ENCODE results near the gene CACNA1I. TPM values are rescaled to one million over a fixed set of nuclear protein-coding genes. Genes with fewer than 3 reads are reported as not detected.

CACNA1I gene
- total and polyA plus RNA-seq, 2 of the 8 experiments (the other 6 are each of a cell fraction or from before 2014, with no cell fraction given) = 0.77 to 1.2 TPM

DNA sequence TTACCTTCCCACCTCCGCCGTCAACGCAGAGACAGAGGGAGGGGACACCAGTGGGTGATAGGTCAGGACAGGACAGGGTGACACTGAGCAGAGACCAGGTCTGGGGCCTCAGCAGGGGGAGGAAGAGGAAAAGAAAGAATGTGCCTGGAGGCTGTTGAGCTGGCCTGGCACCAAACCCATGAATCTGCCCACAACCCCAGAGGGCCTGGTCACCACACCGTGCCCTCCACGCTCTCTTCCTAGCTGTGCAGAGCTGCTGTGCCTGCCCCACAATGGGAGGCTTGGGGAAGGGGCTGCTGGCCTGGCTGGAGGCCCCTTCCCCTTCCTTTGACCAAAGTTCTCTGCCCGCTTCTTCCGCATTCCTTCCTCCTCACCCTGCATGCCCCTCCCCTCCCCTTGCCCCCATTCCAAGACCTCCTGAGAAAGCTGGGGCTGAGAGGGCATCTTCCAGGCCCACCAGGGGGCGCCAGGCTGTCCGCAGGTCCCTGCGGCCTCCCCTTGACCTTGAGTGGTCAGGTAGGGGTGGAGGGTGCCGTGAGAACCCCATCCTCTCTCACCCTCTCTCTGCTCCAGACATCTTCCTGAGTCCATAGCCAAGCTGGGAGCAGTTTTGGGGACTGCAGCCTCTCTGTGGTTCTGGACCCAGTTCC is 11.0 kb upstream of the CACNA1I start:
- H3K18ac ChIP-seq (ENCODE audit: extremely low read depth, low read length) = no peak overlapping the region; the same call in 1 of the 2 replicates
- H3K23me2 ChIP-seq (ENCODE audit: low read depth, low read length) = peaks cover 10% of the 10 kb centered on the region; the same call in 1 of the 2 replicates
- H3K23ac ChIP-seq (ENCODE audit: insufficient read length) = no peak overlapping the region
- no peak overlapping the region for H2AK5ac ChIP-seq (ENCODE audit: low read depth, low read length)
- H3K14ac ChIP-seq (ENCODE audit: insufficient read length) = no peak overlapping the region
- H3K4me1 ChIP-seq (replicated peaks in 1 of 4; ENCODE audit: control insufficient read depth in 3 of 4, insufficient read depth in 4 of 4, low read length in 3 of 4) = peaks cover 4 to 21% (median 6%) of the 10 kb centered on the region in 4 experiments; a peak in 6 of 7 replicates
- ChIA-PET CTCF (ENCODE audit: partially characterized antibody) (interaction anchor here (0.7 to 5.3 kb wide), 33 partner anchors 9 to 465 kb away, joined by 3 to 47 read pairs (median 4); partner anchors contain the start of gene CACNA1I), POLR2A (ENCODE audit: partially characterized antibody) (interaction anchor here (1.0 to 1.3 kb wide), 6 partner anchors 16 to 88 kb away, joined by 3 to 5 read pairs (median 4); no protein-coding TSS in a partner anchor)
- no peak overlapping the region for H2BK120ac ChIP-seq (replicated peaks; ENCODE audit: low read depth, low read length)
- DNase-seq (ENCODE audit: low read depth in 1 of 2, low spot score in 2 of 2) (peak; percentile 41 to 86), FAIRE-seq (no peak)
- 0 out of 4 replicates have a peak, but pooled peaks cover 0 to 5% of the 10 kb centered on the region in 2 experiments for H3K9me3 ChIP-seq (ENCODE audit: insufficient read depth in 2 of 2, low read depth in 1 of 2, low read length in 1 of 2)
- H3K4me3 ChIP-seq (ENCODE audit: extremely low read depth in 1 of 4, insufficient read depth in 2 of 4, low read depth in 3 of 4, low read length in 4 of 4) = peak overlapping the region in 1 of 4 experiments; percentile 19; a peak in 2 of 8 replicates
- H2BK15ac ChIP-seq (ENCODE audit: low read length) = no peak overlapping the region
- 60% methylated on average over 8 of the region's 11 CpGs; no CpG with 5 or more reads in 1 of the 2 experiments for WGBS, 2 experiments (ENCODE audit: extremely low coverage in 1 of 2, insufficient coverage in 1 of 2, insufficient read length in 1 of 2, insufficient replicate concordance in 2 of 2, low coverage in 1 of 2, low lambda C conversion rate in 2 of 2, missing lambda C conversion rate in 1 of 2)
- peaks cover 0 to 17% of the 10 kb centered on the region in 2 experiments for H4K20me1 ChIP-seq (replicated peaks in 1 of 2; ENCODE audit: control insufficient read depth in 1 of 2, insufficient read depth in 2 of 2, low read length in 2 of 2)
- H3K36me3 ChIP-seq (ENCODE audit: control insufficient read depth in 2 of 4, insufficient read depth in 4 of 4, low read length in 3 of 4) = peaks cover 0 to 3% (median 0%) of the 10 kb centered on the region in 4 experiments; a peak in 2 of 8 replicates
- H3K9ac ChIP-seq (replicated peaks in 1 of 4; ENCODE audit: extremely low read depth in 1 of 4, low read depth in 3 of 4, low read length in 3 of 4) = no peak overlapping the region
- H2AFZ ChIP-seq (ENCODE audit: low read length) = no peak overlapping the region
- peaks cover 30 to 53% (median 48%) of the 10 kb centered on the region in 4 experiments for H3K27me3 ChIP-seq (replicated peaks in 1 of 4; ENCODE audit: control insufficient read depth in 3 of 4, extremely low read depth in 1 of 4, insufficient read depth in 3 of 4, low read length in 3 of 4)
- H2BK20ac ChIP-seq (ENCODE audit: low read length) = 0 out of 2 replicates have a peak overlapping the region, but pooled peaks have one; percentile 43
- no peak overlapping the region for H4K5ac ChIP-seq (ENCODE audit: insufficient read length, low read depth, low read length)
- peak overlapping the region; percentile 6; the same call in 1 of the 2 replicates for H2BK5ac ChIP-seq (ENCODE audit: low read depth, low read length)
- peaks cover 9% of the 10 kb centered on the region; the same call in 1 of the 2 replicates for H3K79me1 ChIP-seq (ENCODE audit: low read depth, low read length)
- H3K56ac ChIP-seq (replicated peaks; ENCODE audit: insufficient read length, low read depth, low read length) = no peak overlapping the region
- peak overlapping the region; percentile 75; the same call in 1 of the 2 replicates for H2BK12ac ChIP-seq (ENCODE audit: low read depth, low read length)
- H3K4me2 ChIP-seq (ENCODE audit: insufficient read depth in 1 of 2, low read depth in 2 of 2, low read length in 2 of 2) = no peak overlapping the region; a peak in 2 of 4 replicates
- H3K4ac ChIP-seq (replicated peaks; ENCODE audit: insufficient read length, low read depth, low read length) = no peak overlapping the region
- H3K27ac ChIP-seq (ENCODE audit: low read depth, low read length) = no peak overlapping the region
- peak overlapping the region; percentile 38; the same call in 1 of the 2 replicates for H4K8ac ChIP-seq (ENCODE audit: extremely low read depth, insufficient read depth, low read length)
- peaks cover 0 to 4% of the 10 kb centered on the region in 2 experiments; a peak in 2 of 4 replicates for H3K79me2 ChIP-seq (ENCODE audit: control insufficient read depth in 1 of 2, insufficient read depth in 2 of 2, low read length in 2 of 2)
- H4K91ac ChIP-seq (replicated peaks; ENCODE audit: insufficient read length, low read length) = no peak overlapping the region
- peak; percentile 78; the same call in 1 of the 2 replicates for TF ChIP-seq TEAD4 (IDR thresholded peaks at IDR 0.05; ENCODE audit: low read depth, low read length)
- no peak for TF ChIP-seq SUZ12 (IDR thresholded peaks at IDR 0.05; ENCODE audit: low read length)
- TF ChIP-seq RXRA (IDR thresholded peaks at IDR 0.05; ENCODE audit: insufficient read depth, low read depth, low read length) = 0 out of 2 replicates have a peak, but pooled peaks have one; percentile 81
- peak; percentile 81 to 87 (median 83) for TF ChIP-seq CTCF (IDR thresholded peaks at IDR 0.05; ENCODE audit: control extremely low read depth in 1 of 3, insufficient read depth in 1 of 3, low read depth in 1 of 3, low read length in 3 of 3)
- 0 out of 2 replicates have a peak, but pooled peaks have one; percentile 42 for TF ChIP-seq YY1 (IDR thresholded peaks at IDR 0.05; ENCODE audit: low read depth, low read length)
- TF ChIP-seq KDM1A (IDR thresholded peaks at IDR 0.05; ENCODE audit: borderline replicate concordance, low read length) = no peak
- TF ChIP-seq EGR1 (IDR thresholded peaks at IDR 0.05; ENCODE audit: borderline replicate concordance, low read depth, low read length) = 0 out of 2 replicates have a peak, but pooled peaks have one; percentile 22
- no peak for TF ChIP-seq MAFK (IDR thresholded peaks at IDR 0.05; ENCODE audit: low read depth, low read length)
